Measurements from ENCODE around the gene PACC1.

- TF ChIP-seq CTCF (IDR thresholded peaks at IDR 0.05) (no peak), POLR2A (IDR thresholded peaks at IDR 0.05) (no peak)
Observed at GRCh38 chr1:212402666-212403321, 11.9 kb downstream of the PACC1 start.
